ENCODE results near the gene PELO. TPM values are rescaled to one million over a fixed set of nuclear protein-coding genes. Genes with fewer than 3 reads are reported as not detected.

PELO gene
- total RNA-seq, 1 experiment from 2014 or later = 18.7 TPM

- Mint-ChIP-seq H3K27me3 (ENCODE audit: low read depth) (no peaks in the 10 kb centered on the region), H3K4me3 (no peak overlapping the region), H3K9me3 (no peaks in the 10 kb centered on the region), H3K4me1 (peaks cover 34% of the 10 kb centered on the region), H3K27ac (no peak overlapping the region), H3K36me3 (peaks cover 6% of the 10 kb centered on the region; the same call in 1 of the 2 replicates)
- ChIA-PET CTCF (no interaction called here), POLR2A (no interaction called here)
- no peak for ATAC-seq
- DNase-seq (ENCODE audit: low spot score) = no peak
- TF ChIP-seq ATF3 (CRISPR knock-in tag; conservative IDR thresholded peaks at IDR 0.05) = no peak
- TF ChIP-seq NFATC4 (CRISPR knock-in tag; IDR thresholded peaks at IDR 0.05) = no peak
- no peak for TF ChIP-seq E2F4 (CRISPR knock-in tag; IDR thresholded peaks at IDR 0.05; ENCODE audit: borderline replicate concordance, low read depth)
Measured at GRCh38 chr5:52805615-52806014, 17.9 kb downstream of the PELO start.

- Mint-ChIP-seq H3K36me3 (no peaks in the 10 kb centered on the region), H3K27me3 (ENCODE audit: low read depth) (no peaks in the 10 kb centered on the region), H3K4me3 (no peak overlapping the region), H3K27ac (no peak overlapping the region), H3K9me3 (no peaks in the 10 kb centered on the region), H3K4me1 (peaks cover 23% of the 10 kb centered on the region)
- ChIA-PET CTCF (no interaction called here), POLR2A (no interaction called here)
- DNase-seq (ENCODE audit: low spot score) (no peak), ATAC-seq (no peak)
- TF ChIP-seq SMAD4 (CRISPR knock-in tag; IDR thresholded peaks at IDR 0.05) = no peak
- TF ChIP-seq ZNF425 (CRISPR knock-in tag; conservative IDR thresholded peaks at IDR 0.05) = no peak
- no peak for TF ChIP-seq ATF6 (CRISPR knock-in tag; IDR thresholded peaks at IDR 0.05)
- no peak for TF ChIP-seq ZNF416 (CRISPR knock-in tag; IDR thresholded peaks at IDR 0.05)
- no peak for TF ChIP-seq ZNF317 (CRISPR knock-in tag; IDR thresholded peaks at IDR 0.05; ENCODE audit: borderline replicate concordance, low read depth)
- TF ChIP-seq PRRX2 (CRISPR knock-in tag; IDR thresholded peaks at IDR 0.05) = no peak
- no peak for TF ChIP-seq GTF2I (CRISPR knock-in tag; conservative IDR thresholded peaks at IDR 0.05)
- TF ChIP-seq ZNF121 (CRISPR knock-in tag; IDR thresholded peaks at IDR 0.05) = no peak
- no peak for TF ChIP-seq ZNF219 (CRISPR knock-in tag; IDR thresholded peaks at IDR 0.05; ENCODE audit: borderline replicate concordance)
Measured at GRCh38 chr5:52807037-52807436, 19.3 kb downstream of the PELO start.

- DNase-seq (ENCODE audit: low spot score) = no peak
- CTCF ChIA-PET = no interaction called here
- H3K36me3 Mint-ChIP-seq = no peaks in the 10 kb centered on the region
- no peak overlapping the region for H3K4me3 Mint-ChIP-seq
- H3K27me3 Mint-ChIP-seq (ENCODE audit: low read depth) = no peaks in the 10 kb centered on the region
- TF ChIP-seq ZNF121 (CRISPR knock-in tag; IDR thresholded peaks at IDR 0.05) (no peak), MXD4 (CRISPR knock-in tag; IDR thresholded peaks at IDR 0.05; ENCODE audit: borderline replicate concordance) (no peak)
- no peak overlapping the region for H3K27ac Mint-ChIP-seq
- ATAC-seq = no peak
- H3K9me3 Mint-ChIP-seq = no peaks in the 10 kb centered on the region
- POLR2A ChIA-PET = no interaction called here
- peaks cover 18% of the 10 kb centered on the region for H3K4me1 Mint-ChIP-seq
Measured at GRCh38 chr5:52807723-52808122, 20.0 kb downstream of the PELO start.

GRCh38 chr5:52808316-52808901, 20.7 kb downstream of the PELO start:
- Mint-ChIP-seq H3K9me3 (no peaks in the 10 kb centered on the region), H3K4me3 (no peak overlapping the region), H3K4me1 (peaks cover 14% of the 10 kb centered on the region), H3K27ac (no peak overlapping the region), H3K36me3 (no peaks in the 10 kb centered on the region), H3K27me3 (ENCODE audit: low read depth) (no peaks in the 10 kb centered on the region)
- CTCF ChIA-PET = no interaction called here
- no peak for DNase-seq (ENCODE audit: low spot score)
- POLR2A ChIA-PET = interaction anchor here (0.6 kb wide), 1 partner anchor 1404 kb away, joined by 5 read pairs; no protein-coding TSS in a partner anchor
- no peak for TF ChIP-seq ZBTB43 (CRISPR knock-in tag; IDR thresholded peaks at IDR 0.05)
- TF ChIP-seq NFATC4 (CRISPR knock-in tag; IDR thresholded peaks at IDR 0.05) = no peak
- no peak for TF ChIP-seq ATF1 (CRISPR knock-in tag; IDR thresholded peaks at IDR 0.05)
- no peak for TF ChIP-seq HMGXB4 (CRISPR knock-in tag; IDR thresholded peaks at IDR 0.05)
- TF ChIP-seq GABPB1 (CRISPR knock-in tag; IDR thresholded peaks at IDR 0.05) = no peak
- no peak for TF ChIP-seq ATF2 (CRISPR knock-in tag; IDR thresholded peaks at IDR 0.05; ENCODE audit: borderline replicate concordance, low read depth)
- no peak for ATAC-seq
